ENCODE data around the gene TNS1. TPM values are rescaled to one million over a fixed set of nuclear protein-coding genes. Genes with fewer than 3 reads are reported as not detected.

TNS1 gene
- total and polyA plus RNA-seq, 10 of the 15 experiments (the other 5 are each of a cell fraction or from before 2014, with no cell fraction given): 0.05 to 0.44 TPM; not detected in 8

- TF ChIP-seq USF1 (IDR thresholded peaks at IDR 0.05; ENCODE audit: borderline replicate concordance, extremely low read length, insufficient read depth, low read depth, low read length) (no peak), BACH1 (IDR thresholded peaks at IDR 0.05; ENCODE audit: borderline replicate concordance) (no peak)
Observed at GRCh38 chr2:217999595-217999959, 3.2 kb downstream of the TNS1 start (continued).

- Histone ChIP-seq H3K27me3 (replicated peaks in 1 of 2; ENCODE audit: control insufficient read depth in 2 of 2, insufficient read depth in 2 of 2, low read length in 1 of 2) (no peaks in the 10 kb centered on the region), H3K9me3 (replicated peaks; ENCODE audit: control insufficient read depth, insufficient read depth, low read length) (peaks cover 1% of the 10 kb centered on the region; the same call in 2 of the 3 replicates), H3K36me3 (ENCODE audit: control insufficient read depth in 2 of 2, insufficient read depth in 2 of 2, low read length in 1 of 2) (no peaks in the 10 kb centered on the region), H3K4me3 (no peak overlapping the region), H3K4me2 (ENCODE audit: control insufficient read depth, insufficient read depth) (no peak overlapping the region), H3K79me2 (ENCODE audit: control insufficient read depth, insufficient read depth, low read length) (no peaks in the 10 kb centered on the region), H2AFZ (ENCODE audit: control insufficient read depth, low read depth, low read length) (no peak overlapping the region), H3K9ac (ENCODE audit: control insufficient read depth, insufficient read depth, low read length) (no peak overlapping the region), H3K27ac (ENCODE audit: control insufficient read depth, insufficient read depth) (no peak overlapping the region), H3K4me1 (ENCODE audit: control insufficient read depth, insufficient read depth, low read length) (no peaks in the 10 kb centered on the region; the same call in 1 of the 2 replicates), H4K20me1 (ENCODE audit: control insufficient read depth, insufficient read depth) (no peaks in the 10 kb centered on the region)
- ChIA-PET CTCF (interaction anchor here (1.3 kb wide), 1 partner anchor 11 kb away, joined by 3 read pairs; no protein-coding TSS in a partner anchor), RAD21 (ENCODE audit: unreplicated experiment) (no interaction called here), POLR2A (no interaction called here), SMC1A (ENCODE audit: uncharacterized antibody, unreplicated experiment) (interaction anchor here (0.6 kb wide), 1 partner anchor 20 kb away, joined by 3 read pairs; no protein-coding TSS in a partner anchor)
- no peak for FAIRE-seq
- WGBS (ENCODE audit: insufficient coverage, insufficient replicate concordance, low lambda C conversion rate, missing lambda C conversion rate): 32% methylated on average over 10 of the region's 10 CpGs
- BruUV-seq (replicated peaks): no TSS peak
- ATAC-seq: no peak
- DNase-seq (ENCODE audit: low read depth, low spot score): no peak
- in situ Hi-C loops (cut with MboI) (no loop called here), intact Hi-C loops (cut with micrococcal nuclease; ENCODE audit: unreplicated experiment) (no loop called here)
- TF ChIP-seq SREBF1 (IDR thresholded peaks at IDR 0.05; ENCODE audit: low read length) (no peak), NFIC (IDR thresholded peaks at IDR 0.05; ENCODE audit: low read depth, low read length) (no peak), PAX8 (IDR thresholded peaks at IDR 0.05) (no peak), EZH2 (IDR thresholded peaks at IDR 0.05; ENCODE audit: borderline replicate concordance, control insufficient read depth, low read depth, low read length) (no peak), POLR2AphosphoS2 (IDR thresholded peaks at IDR 0.05; ENCODE audit: low read depth, low read length) (no peak), PBX3 (IDR thresholded peaks at IDR 0.05; ENCODE audit: insufficient replicate concordance, low read depth, low read length) (no peak), TARDBP (IDR thresholded peaks at IDR 0.05; ENCODE audit: borderline replicate concordance) (no peak), CTCF (IDR thresholded peaks at IDR 0.05 in 2 of 3, conservative IDR thresholded peaks at IDR 0.05 in 1 of 3; ENCODE audit: control insufficient read depth in 2 of 3, extremely low read depth in 1 of 3, insufficient read depth in 1 of 3, low read depth in 3 of 3, low read length in 3 of 3) (no peak), SMARCA5 (IDR thresholded peaks at IDR 0.05) (no peak), MLLT1 (IDR thresholded peaks at IDR 0.05) (no peak), LARP7 (IDR thresholded peaks at IDR 0.05) (no peak)
Observed at GRCh38 chr2:217998926-217999594, 3.7 kb downstream of the TNS1 start.
